Measurements from ENCODE around the gene ANKRD12.

Gene ANKRD12

GRCh38 chr18:9124824-9125223 is 11.8 kb upstream of the ANKRD12 start:
- no peak for TF ChIP-seq CTCF (conservative IDR thresholded peaks at IDR 0.05)

GRCh38 chr18:9126337-9126736 is 10.2 kb upstream of the ANKRD12 start:
- no peak overlapping the region for H3K27ac ChIP-seq
- no peak for TF ChIP-seq CTCF (conservative IDR thresholded peaks at IDR 0.05)

More at GRCh38 chr18:9124824-9125223, 11.8 kb upstream of the ANKRD12 start:
- no peak overlapping the region for H3K27ac ChIP-seq

- H3K27ac ChIP-seq, result no peak overlapping the region; the same call in 1 of the 2 replicates
These were observed 6.4 kb upstream of the ANKRD12 start for GRCh38 chr18:9130195-9130594.

GRCh38 chr18:9130806-9131205 is 5.8 kb upstream of the ANKRD12 start:
- peak overlapping the region; percentile 92; the same call in 1 of the 2 replicates for H3K27ac ChIP-seq
- TF ChIP-seq CTCF (conservative IDR thresholded peaks at IDR 0.05), result no peak

More at GRCh38 chr18:9130195-9130594, 6.4 kb upstream of the ANKRD12 start:
- TF ChIP-seq CTCF (conservative IDR thresholded peaks at IDR 0.05), result no peak

- peak overlapping the region; percentile 92 for H3K27ac ChIP-seq
- no peak for TF ChIP-seq CTCF (conservative IDR thresholded peaks at IDR 0.05)
These were observed 4.0 kb upstream of the ANKRD12 start for GRCh38 chr18:9132628-9133027.

- no peak for TF ChIP-seq CTCF (conservative IDR thresholded peaks at IDR 0.05)
These were observed 3.4 kb upstream of the ANKRD12 start for GRCh38 chr18:9133225-9133624.

GRCh38 chr18:9135081-9135911 is 1.3 kb upstream of the ANKRD12 start:
- peak overlapping the region; percentile 92 for H3K27ac ChIP-seq
- TF ChIP-seq CTCF (conservative IDR thresholded peaks at IDR 0.05), result no peak

More at GRCh38 chr18:9133225-9133624, 3.4 kb upstream of the ANKRD12 start:
- H3K27ac ChIP-seq, result peak overlapping the region; percentile 92

Data from VCaP (cell line).